ENCODE data around the gene TPD52L1. TPM values are rescaled to one million over a fixed set of nuclear protein-coding genes. Genes with fewer than 3 reads are reported as not detected.
"Not testable (repeated sequence)": the region's sequence is repeated elsewhere in the genome, so short reads cannot be mapped to it uniquely, and the experiment has no call there.

TPD52L1 gene
- total RNA-seq, 1 donor from 2014 or later: 43.5 TPM

DNA sequence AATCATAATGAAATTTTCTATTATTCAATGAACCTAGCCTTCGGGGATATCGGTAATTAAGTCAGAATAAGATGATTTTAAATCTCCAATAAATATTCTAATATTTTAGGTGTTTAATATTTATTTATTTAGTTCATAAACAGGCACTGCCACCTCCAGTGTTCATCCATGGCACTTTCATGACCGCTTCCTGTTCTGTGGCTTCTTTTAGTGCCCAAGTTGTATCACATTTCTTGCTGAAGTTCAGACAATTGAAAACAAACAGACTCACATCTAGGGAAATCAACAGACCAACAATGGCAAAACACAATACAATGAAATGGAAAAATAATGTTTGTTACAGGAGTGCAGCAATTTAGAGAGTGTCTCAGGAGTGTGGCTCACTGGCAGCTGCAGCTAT, 122.2 kb downstream of the TPD52L1 start:
- ATAC-seq (ENCODE audit: poor library complexity) (no peak), DNase-seq (no peak)
- intact Hi-C loops (cut with DNase I): no loop called here

GRCh38 chr6:125277838-125278237, 124.3 kb downstream of the TPD52L1 start:
- ATAC-seq (ENCODE audit: poor library complexity): no peak
- no peak for DNase-seq
- intact Hi-C loops (cut with DNase I): no loop called here

- ATAC-seq (ENCODE audit: poor library complexity): no peak
Observed at GRCh38 chr6:125279961-125280360, 126.4 kb downstream of the TPD52L1 start.

GRCh38 chr6:125280370-125281035, 126.9 kb downstream of the TPD52L1 start:
- ATAC-seq (ENCODE audit: poor library complexity); DNase-seq; intact Hi-C loops (cut with DNase I): not testable (repeated sequence)

More at GRCh38 chr6:125279961-125280360, 126.4 kb downstream of the TPD52L1 start:
- no peak for DNase-seq
- intact Hi-C loops (cut with DNase I): no loop called here

DNA sequence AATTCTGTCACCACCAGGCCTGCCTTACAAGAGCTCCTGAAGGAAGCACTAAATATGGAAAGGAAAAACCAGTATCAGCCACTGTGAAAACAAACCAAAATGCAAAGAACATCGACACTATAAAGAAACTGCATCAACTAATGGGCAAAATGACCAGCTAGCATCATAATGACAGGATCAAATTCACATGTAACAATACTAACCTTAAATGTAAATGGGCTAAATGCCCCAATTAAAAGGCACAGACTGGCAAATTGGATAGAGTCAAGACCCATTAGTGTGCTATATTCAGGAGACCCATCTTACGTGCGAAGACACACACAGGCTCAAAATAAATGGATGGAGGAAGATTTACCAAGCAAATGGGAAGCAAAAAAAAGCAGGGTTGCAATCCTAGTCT, 128.9 kb downstream of the TPD52L1 start:
- ATAC-seq (ENCODE audit: poor library complexity); DNase-seq; intact Hi-C loops (cut with DNase I): not testable (repeated sequence)

DNA sequence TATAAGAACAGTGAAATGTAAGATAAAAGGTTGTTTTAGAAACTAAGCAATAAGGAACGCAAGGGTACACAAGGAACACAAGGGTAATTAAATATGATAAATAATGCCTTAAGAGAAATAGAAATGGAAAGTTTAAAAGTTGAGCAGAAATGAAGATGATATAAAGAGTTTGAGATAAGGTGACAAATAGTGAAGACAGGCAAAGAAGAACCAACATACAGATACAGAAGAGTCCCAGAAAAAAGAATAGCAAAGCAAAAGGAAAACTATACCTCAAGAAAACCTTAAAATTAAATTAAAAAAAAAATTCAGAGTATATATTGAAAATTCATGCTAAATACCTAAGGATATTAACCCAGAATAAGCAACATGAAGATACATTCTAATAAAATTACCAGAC, 131.8 kb downstream of the TPD52L1 start:
- ATAC-seq (ENCODE audit: poor library complexity): no peak
- DNase-seq: no peak

GRCh38 chr6:125285936-125286335, 132.4 kb downstream of the TPD52L1 start:
- DNase-seq (no peak), ATAC-seq (ENCODE audit: poor library complexity) (no peak)
- intact Hi-C loops (cut with DNase I): no loop called here

More for the DNA sequence above, 131.8 kb downstream of the TPD52L1 start:
- intact Hi-C loops (cut with DNase I): no loop called here

DNA sequence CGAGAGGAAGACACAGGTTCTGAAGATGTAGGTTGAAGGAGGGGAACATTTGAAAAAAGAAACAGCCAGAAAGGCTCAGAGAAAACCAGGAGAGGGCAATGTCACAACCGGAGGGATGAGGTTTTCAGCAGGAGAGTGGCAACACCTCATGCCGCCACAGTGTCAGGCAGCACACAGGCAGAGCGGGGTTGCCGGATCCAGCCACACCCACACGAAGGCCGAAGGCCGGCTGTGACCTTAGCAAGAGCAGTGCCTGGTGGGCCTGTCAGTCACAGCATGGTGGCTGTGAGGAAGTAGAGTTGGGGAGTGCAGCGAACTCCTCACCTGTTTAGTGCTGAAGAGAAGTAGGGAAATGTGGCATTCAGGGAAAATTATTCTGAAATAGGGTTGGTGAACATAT, 134.1 kb downstream of the TPD52L1 start:
- no peak for DNase-seq
- ATAC-seq (ENCODE audit: poor library complexity): no peak
- intact Hi-C loops (cut with DNase I): no loop called here

- ATAC-seq (ENCODE audit: poor library complexity) (no peak), DNase-seq (no peak)
- intact Hi-C loops (cut with DNase I): no loop called here
Observed at GRCh38 chr6:125293587-125293986, 140.0 kb downstream of the TPD52L1 start.

DNA sequence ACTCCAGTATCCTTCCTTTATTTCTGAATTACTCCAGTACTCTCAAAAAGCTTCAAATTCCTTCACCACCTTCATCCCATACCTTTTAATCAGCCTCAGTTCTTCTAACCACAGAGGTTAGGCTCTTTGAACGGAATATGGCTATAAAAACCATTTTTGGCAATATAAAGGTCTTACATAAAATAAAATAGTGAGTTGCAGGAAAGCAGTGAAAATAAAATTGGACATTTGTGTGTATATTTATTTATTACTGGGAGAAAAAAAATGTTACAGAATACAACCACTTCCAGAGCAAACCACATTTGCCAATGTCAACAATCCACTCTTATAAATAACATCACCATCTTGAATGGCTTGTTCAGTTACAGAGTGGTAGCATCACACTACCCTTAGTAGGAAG, 140.5 kb downstream of the TPD52L1 start:
- intact Hi-C loops (cut with DNase I): no loop called here
- DNase-seq (no peak), ATAC-seq (ENCODE audit: poor library complexity) (no peak)

GRCh38 chr6:125294925-125295324, 141.4 kb downstream of the TPD52L1 start:
- intact Hi-C loops (cut with DNase I): no loop called here
- DNase-seq (peak; percentile 47), ATAC-seq (ENCODE audit: poor library complexity) (peak; percentile 89)

DNA sequence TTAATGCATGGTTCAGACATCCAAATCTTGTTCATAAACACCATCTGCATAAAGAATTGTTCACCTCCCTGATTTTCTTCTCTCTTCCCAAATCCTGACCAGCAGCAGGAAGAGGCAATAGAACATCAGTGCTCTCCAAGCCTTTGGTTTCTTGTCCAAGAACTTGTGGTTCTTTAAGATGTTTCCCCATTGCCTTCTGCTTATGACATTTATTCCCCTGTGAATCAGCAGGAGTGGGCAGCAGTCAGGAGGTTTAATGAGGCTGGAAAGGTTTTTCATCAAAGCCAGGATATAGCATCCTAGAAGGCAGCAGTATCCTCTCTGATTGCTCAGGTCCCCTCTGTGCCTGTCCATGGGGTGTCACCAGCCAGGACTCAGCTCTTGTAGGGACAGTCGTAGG, 142.9 kb downstream of the TPD52L1 start:
- DNase-seq: no peak
- intact Hi-C loops (cut with DNase I): no loop called here
- ATAC-seq (ENCODE audit: poor library complexity): no peak

DNA sequence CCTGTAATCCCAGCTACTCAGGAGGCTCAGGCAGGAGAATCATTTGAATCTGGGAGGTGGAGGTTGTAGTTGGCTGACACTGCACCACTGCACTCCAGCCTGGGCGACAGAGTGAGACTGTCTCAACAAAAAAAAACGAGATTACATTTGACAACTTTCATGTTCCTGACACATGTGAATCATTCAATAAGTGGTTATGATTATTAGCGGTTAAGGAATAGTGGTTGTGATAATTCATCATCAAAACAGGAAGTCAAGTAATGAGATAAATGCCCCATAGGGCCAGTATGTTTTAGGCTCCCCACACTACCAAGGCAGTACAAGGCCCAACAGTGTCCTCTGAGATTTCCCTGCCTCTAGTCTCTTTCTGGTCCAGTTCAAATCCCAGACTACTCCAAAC, 145.7 kb downstream of the TPD52L1 start:
- ATAC-seq (ENCODE audit: poor library complexity) (no peak), DNase-seq (no peak)
- intact Hi-C loops (cut with DNase I): no loop called here

DNA sequence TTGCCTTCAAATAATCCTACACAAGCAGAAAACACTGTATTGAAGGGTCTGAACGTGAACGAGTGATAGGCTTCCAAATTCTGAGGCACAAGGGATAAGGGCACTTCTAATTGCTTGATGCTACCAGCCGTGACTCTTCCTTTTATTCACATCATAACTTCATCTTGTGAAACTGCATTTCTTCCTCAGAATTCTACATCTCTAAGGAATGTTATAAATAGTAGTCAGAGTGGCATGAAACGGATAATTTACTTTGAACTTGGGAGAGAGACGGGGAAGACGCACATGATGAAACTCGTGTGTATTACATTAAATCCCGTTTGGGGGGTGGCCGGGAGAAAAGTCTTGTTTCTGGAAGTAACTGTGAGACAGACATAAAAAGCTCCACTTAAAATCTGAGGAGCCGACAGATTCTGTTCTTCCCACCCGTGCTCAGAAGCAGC, 147.4 kb downstream of the TPD52L1 start:
- intact Hi-C loops (cut with DNase I): loop anchor here (5.0 to 10.0 kb wide), 2 partner anchors 106 to 149 kb away; partner anchors contain the start of gene TPD52L1
- ATAC-seq (ENCODE audit: poor library complexity) (peak; percentile 10), DNase-seq (no peak)

- intact Hi-C loops (cut with DNase I): loop anchor here (5.0 to 10.0 kb wide), 2 partner anchors 107 to 149 kb away; partner anchors contain the start of gene TPD52L1
- DNase-seq (peak; percentile 88), ATAC-seq (ENCODE audit: poor library complexity) (peak; percentile 92)
Observed at GRCh38 chr6:125301435-125302391, 148.1 kb downstream of the TPD52L1 start, which contains the start of gene HDDC2. HDDC2 (minus strand) TSS chr6:125301967; CDS start chr6:125301932, 35 bp downstream.

GRCh38 chr6:125302840-125303511, 149.4 kb downstream of the TPD52L1 start:
- ATAC-seq (ENCODE audit: poor library complexity) (no peak), DNase-seq (no peak)
- intact Hi-C loops (cut with DNase I): loop anchor here (5.0 to 10.0 kb wide), 2 partner anchors 108 to 151 kb away; partner anchors contain the start of gene TPD52L1

DNA sequence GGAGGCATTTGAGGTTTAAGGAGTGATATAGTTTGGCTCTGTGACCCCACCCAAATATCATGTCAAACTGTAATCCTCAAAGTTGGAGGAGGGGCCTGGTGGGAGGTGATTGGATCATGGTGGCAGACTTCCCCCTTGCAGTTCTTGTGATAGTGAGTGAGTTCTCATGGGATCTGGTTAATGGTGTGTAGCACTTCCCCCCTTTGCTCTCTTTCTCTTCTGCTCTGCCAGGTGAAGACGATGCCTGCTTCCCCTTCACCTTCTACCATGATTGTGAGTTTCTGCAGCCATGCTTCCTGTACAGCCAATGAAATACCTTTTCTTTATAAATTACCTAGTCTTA, 149.9 kb downstream of the TPD52L1 start:
- intact Hi-C loops (cut with DNase I): loop anchor here (5.0 to 10.0 kb wide), 2 partner anchors 109 to 151 kb away; partner anchors contain the start of gene TPD52L1
- no peak for DNase-seq
- no peak for ATAC-seq (ENCODE audit: poor library complexity)

DNA sequence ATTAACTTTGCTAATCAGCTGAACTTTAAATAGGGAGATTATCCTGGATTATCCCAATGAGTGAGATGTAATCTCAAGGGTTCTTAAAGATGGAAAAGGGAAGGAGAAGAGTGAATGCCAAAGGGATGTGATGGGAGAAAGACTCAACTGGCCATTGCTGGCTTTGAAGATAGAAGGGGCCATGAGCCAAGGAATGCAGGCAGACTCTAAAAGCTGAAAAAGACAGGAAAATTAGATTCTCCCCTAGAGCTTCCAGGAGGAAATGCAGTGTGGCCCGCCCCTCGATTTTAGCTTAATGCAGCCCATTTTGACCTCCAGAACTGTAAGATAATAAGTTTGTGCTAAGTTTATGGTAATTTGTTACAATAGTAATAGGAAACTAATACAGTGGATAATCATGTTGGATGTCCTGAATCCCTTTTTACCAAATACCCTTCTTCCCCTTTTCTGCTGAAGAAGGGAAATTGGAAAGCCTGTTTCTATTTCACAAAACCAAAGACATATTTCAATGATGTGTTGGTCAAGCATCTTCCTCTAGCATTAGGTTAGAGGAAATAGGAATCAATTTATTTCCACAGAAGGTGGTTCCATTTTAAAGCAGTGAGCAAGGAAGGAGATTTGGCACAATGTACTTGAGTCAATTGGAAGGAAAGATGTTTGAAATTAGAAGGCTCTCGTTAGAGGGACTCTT, 151.5 kb downstream of the TPD52L1 start:
- DNase-seq (no peak), ATAC-seq (ENCODE audit: poor library complexity) (no peak)
- intact Hi-C loops (cut with DNase I): loop anchor here (5.0 to 10.0 kb wide), 3 partner anchors 110 to 667 kb away; partner anchors contain the start of gene TPD52L1
